ENCODE measurements around the gene CNTNAP3B. TPM values are rescaled to one million over a fixed set of nuclear protein-coding genes. Genes with fewer than 3 reads are reported as not detected.
"Not testable (repeated sequence)": the region's sequence is repeated elsewhere in the genome, so short reads cannot be mapped to it uniquely, and the experiment has no call there.

Gene CNTNAP3B
- total RNA-seq, 1 donor from 2014 or later: 5.6 TPM

DNA sequence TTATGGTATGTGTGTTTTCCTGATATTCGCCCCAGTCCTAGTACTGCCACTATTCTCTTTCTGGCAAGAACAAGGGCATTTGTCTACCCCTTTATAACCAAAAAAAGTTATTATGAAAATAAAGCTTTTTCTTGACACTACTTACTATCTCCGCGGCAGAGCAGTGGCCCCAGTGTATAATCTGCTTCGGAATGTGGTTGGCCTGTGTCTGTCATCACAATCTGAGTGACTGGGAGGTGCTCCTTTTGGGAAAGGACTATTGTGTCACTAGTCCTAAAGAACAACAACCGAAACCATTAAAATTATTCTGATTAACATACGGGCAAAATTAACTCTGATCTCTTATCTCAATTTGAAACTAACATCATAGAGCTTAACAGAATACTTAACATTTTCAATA is 200.1 kb downstream of the CNTNAP3B start:
- not testable (repeated sequence) for H3K4me3 Mint-ChIP-seq, H3K27ac Mint-ChIP-seq

DNA sequence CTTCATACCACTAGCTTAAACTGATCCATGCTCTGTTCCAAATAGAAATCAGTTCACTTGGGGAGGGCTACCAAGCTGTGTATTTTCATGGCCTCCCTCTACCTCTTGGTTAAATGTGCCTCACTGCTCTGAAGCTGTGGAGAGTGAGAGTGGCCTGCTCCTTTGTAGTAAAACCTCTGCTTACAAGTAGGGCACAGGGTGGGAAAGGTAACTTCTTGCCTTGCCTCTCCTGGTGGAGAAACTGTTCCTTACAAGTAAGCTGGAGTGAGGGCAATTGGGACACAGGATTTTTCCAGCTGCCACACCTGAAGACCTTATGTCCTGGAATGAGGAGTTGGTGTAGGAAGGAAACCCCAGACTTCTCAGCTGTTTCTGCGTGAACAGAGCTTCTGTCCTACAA is 211.9 kb downstream of the CNTNAP3B start:
- not testable (repeated sequence) for H3K27ac Mint-ChIP-seq; H3K36me3 Mint-ChIP-seq; DNase-seq (ENCODE audit: low spot score in 2 of 2, unreplicated experiment in 2 of 2); H3K4me1 Mint-ChIP-seq; H3K9me3 Mint-ChIP-seq; H3K4me3 Mint-ChIP-seq; H3K27me3 Mint-ChIP-seq (ENCODE audit: low read depth)

More for the DNA sequence above, 200.1 kb downstream of the CNTNAP3B start:
- not testable (repeated sequence) for H3K9me3 Mint-ChIP-seq; DNase-seq (ENCODE audit: low spot score in 2 of 2, unreplicated experiment in 2 of 2); H3K36me3 Mint-ChIP-seq; H3K27me3 Mint-ChIP-seq (ENCODE audit: low read depth); H3K4me1 Mint-ChIP-seq

DNA sequence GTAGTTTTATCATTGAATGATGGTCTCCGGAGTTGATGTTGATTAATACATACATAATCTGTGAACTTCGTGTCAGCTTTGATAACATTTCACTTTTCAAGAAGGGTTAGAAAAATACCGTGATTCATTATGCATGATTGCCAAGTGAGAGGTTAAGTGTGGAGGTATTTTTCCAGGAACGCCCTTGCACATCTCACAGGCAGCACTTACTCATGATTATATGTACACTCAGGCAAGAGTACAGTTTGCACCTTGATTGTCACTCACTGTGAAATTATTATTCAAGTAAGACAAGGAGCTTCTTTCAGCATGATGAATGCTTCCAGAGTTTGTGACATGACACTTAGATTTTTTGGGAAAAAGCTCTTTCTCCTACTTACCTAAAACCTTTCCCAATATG is 223.7 kb downstream of the CNTNAP3B start:
- H3K27ac Mint-ChIP-seq; H3K9me3 Mint-ChIP-seq; H3K4me1 Mint-ChIP-seq; DNase-seq (ENCODE audit: low spot score in 2 of 2, unreplicated experiment in 2 of 2); H3K36me3 Mint-ChIP-seq; H3K27me3 Mint-ChIP-seq (ENCODE audit: low read depth); H3K4me3 Mint-ChIP-seq: not testable (repeated sequence)

- H3K27me3 Mint-ChIP-seq (ENCODE audit: low read depth); H3K27ac Mint-ChIP-seq; H3K4me3 Mint-ChIP-seq; DNase-seq (ENCODE audit: low spot score in 2 of 2, unreplicated experiment in 2 of 2); H3K4me1 Mint-ChIP-seq; H3K36me3 Mint-ChIP-seq; H3K9me3 Mint-ChIP-seq: not testable (repeated sequence)
These were observed 226.5 kb downstream of the CNTNAP3B start for GRCh38 chr9:41902762-41903161.

DNA sequence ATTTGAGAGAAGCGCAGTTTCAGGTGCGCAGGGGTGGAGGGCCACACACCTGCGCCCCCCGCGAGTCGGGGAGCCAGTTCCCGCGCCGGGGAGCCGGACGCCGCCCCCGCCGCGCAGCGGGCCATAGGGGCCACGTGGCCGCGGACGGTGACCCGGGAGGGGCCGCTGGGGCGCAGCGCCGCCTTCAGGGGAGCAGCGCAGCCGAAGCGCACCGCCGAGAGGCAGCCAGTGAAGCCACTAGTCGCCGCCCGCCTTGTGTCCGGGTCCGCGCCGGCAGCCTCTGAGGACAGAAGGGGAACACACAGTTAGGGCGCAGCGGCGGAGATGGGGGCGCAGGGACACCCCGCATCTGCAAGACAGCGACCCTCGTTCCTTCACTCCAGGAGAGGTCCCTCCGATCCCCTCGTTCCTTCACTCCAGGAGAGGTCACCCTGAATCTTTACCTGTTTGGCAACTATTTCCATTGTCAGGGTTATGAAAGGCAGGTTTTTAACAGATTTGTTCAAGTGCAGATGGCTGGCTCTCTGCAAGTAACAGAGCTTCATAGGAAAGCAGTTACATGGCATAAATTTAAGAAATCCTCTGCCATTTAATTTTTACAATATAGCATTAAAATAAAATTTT is 230.4 kb downstream of the CNTNAP3B start:
- not testable (repeated sequence) for DNase-seq (ENCODE audit: low spot score in 2 of 2, unreplicated experiment in 2 of 2); H3K27me3 Mint-ChIP-seq (ENCODE audit: low read depth); H3K36me3 Mint-ChIP-seq; H3K9me3 Mint-ChIP-seq; H3K4me3 Mint-ChIP-seq; H3K27ac Mint-ChIP-seq; H3K4me1 Mint-ChIP-seq

GRCh38 chr9:41874557-41874956 is 254.7 kb downstream of the CNTNAP3B start:
- H3K27me3 Mint-ChIP-seq (ENCODE audit: low read depth); H3K36me3 Mint-ChIP-seq; DNase-seq (ENCODE audit: low spot score in 2 of 2, unreplicated experiment in 2 of 2); H3K27ac Mint-ChIP-seq; H3K4me3 Mint-ChIP-seq; H3K9me3 Mint-ChIP-seq; H3K4me1 Mint-ChIP-seq: not testable (repeated sequence)

DNA sequence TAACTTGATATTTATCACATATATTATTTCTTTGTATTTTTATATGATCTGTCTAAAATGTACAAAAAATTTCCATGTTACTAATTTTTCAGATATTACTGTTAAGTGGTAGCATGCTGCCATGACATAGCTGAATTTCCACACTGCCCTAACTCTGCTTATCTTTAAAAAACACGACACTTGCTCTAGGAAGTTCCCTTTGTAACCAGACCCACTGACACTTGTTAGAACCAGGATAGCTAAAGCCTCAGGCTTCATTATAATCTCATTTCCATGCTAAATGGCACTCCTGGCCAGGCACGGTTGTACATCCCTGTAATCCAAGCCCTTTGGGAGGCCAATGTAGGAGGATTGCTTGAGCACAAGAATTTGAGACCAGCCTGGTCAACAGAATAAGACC is 273.8 kb downstream of the CNTNAP3B start:
- DNase-seq (ENCODE audit: low spot score in 2 of 2, unreplicated experiment in 2 of 2); H3K9me3 Mint-ChIP-seq; H3K36me3 Mint-ChIP-seq; H3K4me3 Mint-ChIP-seq; H3K27ac Mint-ChIP-seq; H3K27me3 Mint-ChIP-seq (ENCODE audit: low read depth); H3K4me1 Mint-ChIP-seq: not testable (repeated sequence)

DNA sequence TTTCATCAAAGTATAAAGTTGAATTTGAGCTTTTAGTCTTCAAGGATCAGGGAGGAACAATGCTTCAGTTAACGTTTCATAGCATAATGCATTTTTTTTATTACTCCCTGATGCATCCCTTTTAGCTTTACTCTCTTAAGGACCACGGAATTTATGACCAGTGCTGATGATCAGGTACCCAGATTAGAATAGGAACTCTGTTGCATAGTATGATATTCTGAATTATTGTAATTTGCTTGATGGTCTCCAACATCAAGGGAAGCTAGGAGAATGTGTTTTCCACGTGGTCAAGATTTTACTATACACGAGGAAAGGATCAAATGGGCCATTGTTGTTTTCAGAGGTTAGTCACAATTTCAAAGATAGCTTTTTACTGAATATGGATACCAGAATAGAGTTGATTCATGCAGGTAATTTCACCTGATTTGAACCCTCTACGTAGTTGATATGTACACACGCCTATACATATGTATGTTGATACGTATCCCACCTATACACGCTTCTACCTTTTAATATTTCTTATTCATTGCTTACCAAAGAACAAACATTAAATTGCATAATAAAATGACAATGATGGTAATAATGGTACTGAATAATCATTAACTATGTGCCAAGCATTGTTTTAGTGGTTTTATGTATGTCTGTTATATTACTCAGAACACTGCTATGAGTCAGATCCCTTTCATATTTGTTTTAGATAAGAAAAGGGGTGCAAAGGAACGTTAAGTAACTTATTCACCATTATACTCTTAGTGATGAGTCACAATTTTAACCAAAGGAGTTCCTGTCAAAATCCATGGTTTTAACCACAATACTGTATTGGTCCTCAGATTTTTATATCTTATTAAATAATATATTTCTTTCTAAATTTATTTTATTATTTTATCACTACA is 277.1 kb downstream of the CNTNAP3B start:
- not testable (repeated sequence) for H3K36me3 Mint-ChIP-seq; H3K4me1 Mint-ChIP-seq; DNase-seq (ENCODE audit: low spot score in 2 of 2, unreplicated experiment in 2 of 2); H3K9me3 Mint-ChIP-seq; H3K27me3 Mint-ChIP-seq (ENCODE audit: low read depth); H3K4me3 Mint-ChIP-seq; H3K27ac Mint-ChIP-seq

DNA sequence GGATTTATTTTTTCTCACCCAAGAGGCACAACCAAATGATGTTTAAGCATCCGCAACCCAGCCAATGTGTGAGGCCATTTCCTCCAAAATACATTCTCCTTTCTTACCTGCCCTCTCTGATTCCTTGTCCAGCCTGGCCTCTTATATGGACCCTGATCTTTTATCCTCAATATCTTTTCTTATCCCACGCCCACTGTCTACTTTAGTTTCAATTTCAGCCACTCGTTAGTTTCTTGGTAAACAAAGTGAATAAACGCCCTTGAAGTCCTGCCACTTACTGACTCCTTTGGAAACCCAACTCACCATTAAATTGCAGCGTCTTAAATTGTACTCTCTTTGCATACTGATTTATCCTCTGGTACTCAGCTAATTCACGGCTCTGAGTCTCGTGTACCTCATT is 281.4 kb downstream of the CNTNAP3B start:
- H3K9me3 Mint-ChIP-seq; H3K36me3 Mint-ChIP-seq; H3K4me1 Mint-ChIP-seq; DNase-seq (ENCODE audit: low spot score in 2 of 2, unreplicated experiment in 2 of 2); H3K27me3 Mint-ChIP-seq (ENCODE audit: low read depth); H3K4me3 Mint-ChIP-seq; H3K27ac Mint-ChIP-seq: not testable (repeated sequence)

Other genes starting within 250 kb of the CNTNAP3B start
- not detected in 3 replicates for gene SPATA31A6, start 54.2 kb upstream of the CNTNAP3B start, total RNA-seq

Data from mesothelial cell of epicardium (in vitro differentiated cells).